OCI-LY7 (cell line): Measurements from ENCODE around the gene CABP1. TPM values are rescaled to one million over a fixed set of nuclear protein-coding genes. Genes with fewer than 3 reads are reported as not detected.

Source experiments
- BruUV-seq: library from RNA; stranded (reverse); fragments of 400-500 nt; replicated peaks from 2 replicates; lab custom pipeline; 2021; lab: Mats Ljungman, UMichigan
- CTCF ChIA-PET: fragments of 300-600 bp; sonication (Branson Sonifier 250); formaldehyde crosslinking; loops from one replicate; lab custom pipeline; 2022; ENCODE audit warnings: antibody characterized with exemption; ENCODE audit not compliant: unreplicated experiment; lab: Charles Lee
- POLR2A ChIA-PET: fragments of 300-600 bp; sonication (Branson Sonifier 250); formaldehyde crosslinking; loops from one replicate; lab custom pipeline; 2022; ENCODE audit warnings: antibody characterized with exemption; lab: Charles Lee
- DNase-seq: peaks from one replicate; pipeline ENCODE4 v3.0.0-alpha.2; 2015; ENCODE audit warnings: low spot score
- H2AFZ ChIP-seq: fragments of 200-600 bp; sonication (generic), shearing (Covaris generic); 2 replicates; pipeline ENCODE4 v1.6.1; 2014; ENCODE audit warnings: mild to moderate bottlenecking, antibody characterized with exemption, low read length, moderate library complexity
- H3K27ac ChIP-seq: fragments of 200-600 bp; sonication (generic); 2 replicates; pipeline ENCODE4 v1.5.1; 2014; ENCODE audit warnings: mixed run types, low read depth, mild to moderate bottlenecking, moderate library complexity, low read length, inconsistent platforms; ENCODE audit not compliant: poor library complexity, severe bottlenecking
- H3K36me3 ChIP-seq: fragments of 200-600 bp; sonication (generic); 2 replicates; pipeline ENCODE4 v1.6.1; 2014; ENCODE audit warnings: mild to moderate bottlenecking, antibody characterized with exemption, low read length, moderate library complexity, mixed read lengths; ENCODE audit not compliant: insufficient read depth
- H3K4me1 ChIP-seq: fragments of 200-600 bp; sonication (generic); 2 replicates; pipeline ENCODE4 v1.5.1; 2014; ENCODE audit warnings: mild to moderate bottlenecking, low read length; ENCODE audit not compliant: insufficient read depth, poor library complexity, severe bottlenecking
- H3K4me2 ChIP-seq: fragments of 200-600 bp; sonication (generic); 2 replicates; pipeline ENCODE4 v1.6.1; 2014; ENCODE audit warnings: mild to moderate bottlenecking, low read length
- H3K4me3 ChIP-seq: fragments of 200-600 bp; sonication (generic); 2 replicates; pipeline ENCODE4 v1.5.1; 2014; ENCODE audit warnings: mild to moderate bottlenecking, low read depth, low read length; ENCODE audit not compliant: poor library complexity, severe bottlenecking
- H3K79me2 ChIP-seq: fragments of 200-600 bp; sonication (generic); 2 replicates; pipeline ENCODE4 v1.6.1; 2016; ENCODE audit warnings: low read depth, mild to moderate bottlenecking, low read length, moderate library complexity, mixed read lengths; ENCODE audit not compliant: insufficient read depth
- H3K9me2 ChIP-seq: fragments of 200-600 bp; sonication (generic); 2 replicates; pipeline ENCODE4 v1.6.1; 2016; ENCODE audit warnings: mild to moderate bottlenecking, low read length, mixed read lengths; ENCODE audit not compliant: insufficient read depth
- H3K9me3 ChIP-seq: fragments of 200-600 bp; sonication (generic); 2 replicates; pipeline ENCODE4 v1.6.1; 2014; ENCODE audit warnings: mild to moderate bottlenecking, mixed run types, low read length, mixed read lengths
- H4K20me1 ChIP-seq: fragments of 200-600 bp; sonication (generic); 2 replicates; pipeline ENCODE4 v1.6.1; 2014; ENCODE audit warnings: mild to moderate bottlenecking, antibody characterized with exemption, low read length, moderate library complexity, mixed read lengths; ENCODE audit not compliant: insufficient read depth
- EZH2phosphoT487 ChIP-seq: fragments of 200-600 bp; sonication (generic); IDR thresholded peaks from 2 replicates; pipeline ENCODE4 v1.6.1; 2018; ENCODE audit warnings: low read depth, borderline replicate concordance, mild to moderate bottlenecking, mixed run types, antibody characterized with exemption, low read length, moderate library complexity, mixed read lengths
- intact Hi-C: fragments of 100-400 bp; cut with micrococcal nuclease; formaldehyde crosslinking; loops from one replicate; pipeline ENCODE4 v1.10.0; 2022; ENCODE audit not compliant: unreplicated experiment
- total RNA-seq, 2 experiments: library from RNA; depleted of rRNA in 1 of 2; stranded (reverse); fragments of >200 nt in 1 of 2; shearing (Covaris generic) in 1 of 2; gene quantifications; 2 replicates each; pipeline ENCODE4 v1.2.3, GENCODE V29; 2014 to 2022
- TF ChIP-seq, protein P1 (sequence below): fragments of 200-600 bp; sonication (generic); conservative IDR thresholded peaks from 2 replicates; pipeline ENCODE4 v1.5.1; 2014; ENCODE audit warnings: mild to moderate bottlenecking, antibody characterized with exemption, low read length, moderate library complexity, mixed read lengths

The CABP1 gene
- total RNA-seq, 2 experiments from 2014 or later = 0.79 to 3.8 TPM

DNA sequence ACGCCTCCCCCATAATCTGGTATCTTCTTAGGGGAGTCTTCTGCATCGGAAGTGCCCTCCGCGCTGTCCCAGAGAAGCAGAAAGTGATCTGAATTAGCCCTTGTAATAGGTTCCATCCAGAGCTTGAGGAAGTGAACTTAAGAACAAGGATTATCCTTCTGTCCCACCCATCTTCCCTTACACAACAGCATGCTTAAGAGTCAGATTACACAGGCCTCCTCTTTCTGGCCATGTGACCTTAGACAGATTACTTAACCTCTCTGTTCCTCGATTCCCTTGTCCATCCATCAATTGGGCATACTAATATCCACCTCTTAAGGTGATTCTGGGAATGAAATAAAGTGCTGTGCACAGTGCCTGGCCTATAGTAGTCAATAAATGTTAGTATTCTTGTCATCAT lies 11.4 kb downstream of the CABP1 start:
- DNase-seq = no peak
- ChIA-PET POLR2A (interaction anchor here (1.5 kb wide), 1 partner anchor 14 kb away, joined by 12 read pairs; no protein-coding TSS in a partner anchor), CTCF (no interaction called here)
- H4K20me1 ChIP-seq = no peaks in the 10 kb centered on the region
- no peaks in the 10 kb centered on the region for H3K36me3 ChIP-seq
- peaks cover 41% of the 10 kb centered on the region for H3K4me1 ChIP-seq
- no peak overlapping the region for H3K4me3 ChIP-seq
- intact Hi-C loops = no loop called here
- no peak overlapping the region for H3K4me2 ChIP-seq
- H3K9me2 ChIP-seq = no peaks in the 10 kb centered on the region
- H3K79me2 ChIP-seq = no peaks in the 10 kb centered on the region
- no peaks in the 10 kb centered on the region for H3K9me3 ChIP-seq
- BruUV-seq = no TSS peak
- no peak overlapping the region for H3K27ac ChIP-seq
- no peak for TF ChIP-seq EZH2phosphoT487
- TF ChIP-seq, protein P1, sequence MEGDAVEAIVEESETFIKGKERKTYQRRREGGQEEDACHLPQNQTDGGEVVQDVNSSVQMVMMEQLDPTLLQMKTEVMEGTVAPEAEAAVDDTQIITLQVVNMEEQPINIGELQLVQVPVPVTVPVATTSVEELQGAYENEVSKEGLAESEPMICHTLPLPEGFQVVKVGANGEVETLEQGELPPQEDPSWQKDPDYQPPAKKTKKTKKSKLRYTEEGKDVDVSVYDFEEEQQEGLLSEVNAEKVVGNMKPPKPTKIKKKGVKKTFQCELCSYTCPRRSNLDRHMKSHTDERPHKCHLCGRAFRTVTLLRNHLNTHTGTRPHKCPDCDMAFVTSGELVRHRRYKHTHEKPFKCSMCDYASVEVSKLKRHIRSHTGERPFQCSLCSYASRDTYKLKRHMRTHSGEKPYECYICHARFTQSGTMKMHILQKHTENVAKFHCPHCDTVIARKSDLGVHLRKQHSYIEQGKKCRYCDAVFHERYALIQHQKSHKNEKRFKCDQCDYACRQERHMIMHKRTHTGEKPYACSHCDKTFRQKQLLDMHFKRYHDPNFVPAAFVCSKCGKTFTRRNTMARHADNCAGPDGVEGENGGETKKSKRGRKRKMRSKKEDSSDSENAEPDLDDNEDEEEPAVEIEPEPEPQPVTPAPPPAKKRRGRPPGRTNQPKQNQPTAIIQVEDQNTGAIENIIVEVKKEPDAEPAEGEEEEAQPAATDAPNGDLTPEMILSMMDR = no peak
- no peak overlapping the region for H2AFZ ChIP-seq

DNA sequence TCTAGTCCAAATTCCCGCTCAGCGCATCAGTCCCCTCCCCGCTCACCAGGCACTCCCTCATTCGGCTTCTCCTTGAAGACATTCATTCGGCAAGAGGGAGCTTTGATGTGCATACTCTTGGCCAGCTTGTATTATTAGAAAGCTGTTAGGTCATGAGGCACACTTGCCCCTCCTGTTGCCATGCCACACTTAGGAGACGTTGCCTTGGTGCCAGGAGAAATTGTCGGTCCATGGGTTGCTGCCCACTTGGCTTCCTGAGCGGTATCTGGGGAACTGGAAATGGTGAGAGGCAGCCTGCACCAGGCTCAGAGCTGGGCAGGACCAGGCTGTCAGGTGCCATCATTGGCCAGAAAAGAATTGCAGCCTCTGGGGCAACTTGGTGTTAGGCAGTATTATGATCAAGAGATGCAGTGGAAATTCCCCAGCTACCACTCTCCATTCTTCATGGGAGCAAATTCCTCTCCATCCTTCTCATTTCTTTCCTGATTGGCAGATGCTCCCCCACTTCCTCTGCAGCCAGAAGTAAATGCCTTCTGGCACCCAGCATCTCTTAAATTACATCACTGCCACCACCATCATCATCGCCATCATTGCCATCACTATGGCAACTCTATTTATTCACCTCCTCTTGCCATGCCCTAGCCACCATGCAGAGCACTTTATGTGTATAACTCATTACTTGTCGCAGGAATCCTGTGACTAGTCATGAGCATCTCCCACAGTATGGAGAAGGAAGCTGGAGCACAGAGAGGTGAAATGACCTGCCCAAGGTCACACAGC lies 12.4 kb downstream of the CABP1 start:
- Histone ChIP-seq H4K20me1 (no peaks in the 10 kb centered on the region), H3K4me3 (no peak overlapping the region), H3K36me3 (no peaks in the 10 kb centered on the region), H3K4me2 (no peak overlapping the region; the same call in 1 of the 2 replicates), H2AFZ (no peak overlapping the region), H3K9me3 (no peaks in the 10 kb centered on the region), H3K79me2 (no peaks in the 10 kb centered on the region), H3K4me1 (peaks cover 35% of the 10 kb centered on the region), H3K27ac (no peak overlapping the region), H3K9me2 (no peaks in the 10 kb centered on the region)
- intact Hi-C loops = no loop called here
- no peak for DNase-seq
- no TSS peak for BruUV-seq
- no peak for TF ChIP-seq EZH2phosphoT487
- TF ChIP-seq, protein P1 = no peak
- ChIA-PET CTCF (no interaction called here), POLR2A (interaction anchor here (0.7 to 1.5 kb wide), 2 partner anchors 13 to 193 kb away, joined by 3 to 12 read pairs; no protein-coding TSS in a partner anchor)

DNA sequence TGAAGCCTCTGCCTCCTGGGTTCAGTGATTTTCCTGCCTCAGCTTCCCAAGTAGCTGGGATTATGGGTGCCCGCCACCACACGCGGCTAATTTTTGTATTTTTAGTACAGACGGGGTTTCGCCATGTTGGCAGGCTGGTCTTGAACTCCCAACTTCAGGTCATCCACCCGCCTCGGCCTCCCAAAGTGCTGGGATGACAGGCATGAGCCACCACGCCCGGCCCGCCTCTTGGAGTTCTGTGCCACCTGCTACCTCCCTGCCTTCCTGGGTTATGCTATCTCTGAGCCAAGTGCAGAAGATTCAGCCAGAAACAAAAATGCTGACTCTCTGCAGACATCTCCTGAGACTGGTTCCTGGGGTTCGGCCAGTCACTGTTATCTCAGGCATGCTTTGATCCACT lies 13.2 kb downstream of the CABP1 start:
- H3K79me2 ChIP-seq = no peaks in the 10 kb centered on the region
- TF ChIP-seq, protein P1 = no peak
- TF ChIP-seq EZH2phosphoT487 = no peak
- H3K4me2 ChIP-seq = no peak overlapping the region; the same call in 1 of the 2 replicates
- peaks cover 30% of the 10 kb centered on the region for H3K4me1 ChIP-seq
- no peaks in the 10 kb centered on the region for H3K36me3 ChIP-seq
- ChIA-PET POLR2A (no interaction called here), CTCF (no interaction called here)
- DNase-seq = no peak
- BruUV-seq = no TSS peak
- no peak overlapping the region for H3K27ac ChIP-seq
- H4K20me1 ChIP-seq = no peaks in the 10 kb centered on the region
- H3K9me2 ChIP-seq = no peaks in the 10 kb centered on the region
- H3K4me3 ChIP-seq = no peak overlapping the region
- intact Hi-C loops = no loop called here
- H2AFZ ChIP-seq = no peak overlapping the region
- H3K9me3 ChIP-seq = no peaks in the 10 kb centered on the region
